Esophagus squamous epithelium (tissue), 4 donors: ENCODE measurements around the gene TIMP3.

Source experiments
- POLR2A ChIP-seq, 4 donors: fragments of 450-650 bp; IDR thresholded peaks; one replicate each; pipeline ENCODE4 v1.6.1; 2017; ENCODE audit warnings: antibody characterized with exemption in 4 of 4, mild to moderate bottlenecking in 4 of 4, moderate library complexity in 3 of 4
- TF ChIP-seq, protein P1 (sequence below), 6 experiments: fragments of 450-650 bp in 4 of 6; fragments of 200-600 bp in 2 of 6; sonication (generic) in 2 of 6; IDR thresholded peaks; one replicate each; pipeline ENCODE4 v1.5.1; 2016 to 2019; ENCODE audit warnings: antibody characterized with exemption in 6 of 6, mild to moderate bottlenecking in 4 of 6, moderate library complexity in 4 of 6

GRCh38 chr22:32909581-32910428, 108.3 kb downstream of the TIMP3 start:
- TF ChIP-seq, protein P1, sequence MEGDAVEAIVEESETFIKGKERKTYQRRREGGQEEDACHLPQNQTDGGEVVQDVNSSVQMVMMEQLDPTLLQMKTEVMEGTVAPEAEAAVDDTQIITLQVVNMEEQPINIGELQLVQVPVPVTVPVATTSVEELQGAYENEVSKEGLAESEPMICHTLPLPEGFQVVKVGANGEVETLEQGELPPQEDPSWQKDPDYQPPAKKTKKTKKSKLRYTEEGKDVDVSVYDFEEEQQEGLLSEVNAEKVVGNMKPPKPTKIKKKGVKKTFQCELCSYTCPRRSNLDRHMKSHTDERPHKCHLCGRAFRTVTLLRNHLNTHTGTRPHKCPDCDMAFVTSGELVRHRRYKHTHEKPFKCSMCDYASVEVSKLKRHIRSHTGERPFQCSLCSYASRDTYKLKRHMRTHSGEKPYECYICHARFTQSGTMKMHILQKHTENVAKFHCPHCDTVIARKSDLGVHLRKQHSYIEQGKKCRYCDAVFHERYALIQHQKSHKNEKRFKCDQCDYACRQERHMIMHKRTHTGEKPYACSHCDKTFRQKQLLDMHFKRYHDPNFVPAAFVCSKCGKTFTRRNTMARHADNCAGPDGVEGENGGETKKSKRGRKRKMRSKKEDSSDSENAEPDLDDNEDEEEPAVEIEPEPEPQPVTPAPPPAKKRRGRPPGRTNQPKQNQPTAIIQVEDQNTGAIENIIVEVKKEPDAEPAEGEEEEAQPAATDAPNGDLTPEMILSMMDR (IDR thresholded peaks at IDR 0.05): no peak
- no peak for TF ChIP-seq POLR2A (IDR thresholded peaks at IDR 0.05)
